ENCODE results near the gene SLC30A1. TPM values are rescaled to one million over a fixed set of nuclear protein-coding genes. Genes with fewer than 3 reads are reported as not detected.
A peak's percentile ranks its signal among the peaks of the same experiment; 100 is the strongest.

The SLC30A1 gene
- total and polyA plus RNA-seq, 2 of the 8 experiments (the other 6 are each of a cell fraction or from before 2014, with no cell fraction given): 4.5 to 14.0 TPM

DNA sequence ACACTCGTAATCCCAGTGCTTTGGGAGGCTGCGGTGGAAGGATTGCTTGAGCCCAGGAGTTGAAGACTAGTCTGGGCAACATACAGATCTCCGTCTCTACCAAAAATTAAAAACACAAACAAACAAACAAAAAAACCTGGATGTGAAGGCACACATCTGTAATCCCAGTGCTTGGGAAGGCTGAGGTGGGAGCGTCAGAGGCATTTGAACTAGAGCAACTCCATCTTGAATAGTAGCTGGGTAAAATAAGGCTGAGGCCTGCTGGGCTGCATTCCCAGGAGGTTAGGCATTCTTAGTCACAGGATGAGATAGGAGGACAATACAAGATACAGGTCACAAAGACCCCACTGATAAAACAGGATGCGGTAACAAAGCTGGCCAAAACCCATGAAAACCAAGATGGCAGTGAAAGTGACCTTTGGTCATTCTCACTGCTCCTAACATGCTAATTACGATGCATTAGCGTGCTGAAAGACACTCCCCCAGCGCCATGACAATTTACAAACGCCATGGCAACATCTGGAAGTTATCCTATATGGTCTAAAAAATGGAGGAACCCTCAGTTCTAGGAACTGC is 53.8 kb downstream of the SLC30A1 start:
- Histone ChIP-seq H3K4me3 (ENCODE audit: extremely low read depth in 1 of 4, insufficient read depth in 2 of 4, low read depth in 3 of 4, low read length in 4 of 4) (no peak overlapping the region), H3K79me2 (ENCODE audit: control insufficient read depth in 1 of 2, insufficient read depth in 2 of 2, low read length in 2 of 2) (no peaks in the 10 kb centered on the region), H2BK15ac (ENCODE audit: low read length) (no peak overlapping the region), H4K20me1 (replicated peaks in 1 of 2; ENCODE audit: control insufficient read depth in 1 of 2, insufficient read depth in 2 of 2, low read length in 2 of 2) (no peaks in the 10 kb centered on the region), H4K5ac (ENCODE audit: insufficient read length, low read depth, low read length) (no peak overlapping the region), H2BK5ac (ENCODE audit: low read depth, low read length) (no peak overlapping the region), H3K27me3 (replicated peaks in 1 of 4; ENCODE audit: control insufficient read depth in 3 of 4, extremely low read depth in 1 of 4, insufficient read depth in 3 of 4, low read length in 3 of 4) (no peaks in the 10 kb centered on the region; a peak in 1 of 7 replicates), H3K14ac (ENCODE audit: insufficient read length) (no peak overlapping the region), H4K8ac (ENCODE audit: extremely low read depth, insufficient read depth, low read length) (no peak overlapping the region), H3K23ac (ENCODE audit: insufficient read length) (no peak overlapping the region), H3K79me1 (ENCODE audit: low read depth, low read length) (no peaks in the 10 kb centered on the region), H3K4me2 (ENCODE audit: insufficient read depth in 1 of 2, low read depth in 2 of 2, low read length in 2 of 2) (no peak overlapping the region), H3K9ac (replicated peaks in 1 of 4; ENCODE audit: extremely low read depth in 1 of 4, low read depth in 3 of 4, low read length in 3 of 4) (no peak overlapping the region), H3K56ac (replicated peaks; ENCODE audit: insufficient read length, low read depth, low read length) (no peak overlapping the region), H2BK120ac (replicated peaks; ENCODE audit: low read depth, low read length) (no peak overlapping the region), H3K4me1 (replicated peaks in 1 of 4; ENCODE audit: control insufficient read depth in 3 of 4, insufficient read depth in 4 of 4, low read length in 3 of 4) (no peaks in the 10 kb centered on the region; a peak in 1 of 7 replicates), H4K91ac (replicated peaks; ENCODE audit: insufficient read length, low read length) (no peak overlapping the region), H3K36me3 (ENCODE audit: control insufficient read depth in 2 of 4, insufficient read depth in 4 of 4, low read length in 3 of 4) (no peaks in the 10 kb centered on the region), H2AK5ac (ENCODE audit: low read depth, low read length) (no peak overlapping the region), H3K23me2 (ENCODE audit: low read depth, low read length) (no peaks in the 10 kb centered on the region), H3K9me3 (ENCODE audit: insufficient read depth in 2 of 2, low read depth in 1 of 2, low read length in 1 of 2) (no peaks in the 10 kb centered on the region), H3K18ac (ENCODE audit: extremely low read depth, low read length) (no peak overlapping the region), H2BK12ac (ENCODE audit: low read depth, low read length) (no peak overlapping the region), H3K27ac (ENCODE audit: low read depth, low read length) (no peak overlapping the region), H3K4ac (replicated peaks; ENCODE audit: insufficient read length, low read depth, low read length) (no peak overlapping the region), H2BK20ac (ENCODE audit: low read length) (no peak overlapping the region), H2AFZ (ENCODE audit: low read length) (no peak overlapping the region)
- 96% methylated on average over 9 of the region's 9 CpGs; no CpG with 5 or more reads in 1 of the 2 experiments for WGBS, 2 experiments (ENCODE audit: extremely low coverage in 1 of 2, insufficient coverage in 1 of 2, insufficient read length in 1 of 2, insufficient replicate concordance in 2 of 2, low coverage in 1 of 2, low lambda C conversion rate in 2 of 2, missing lambda C conversion rate in 1 of 2)
- no peak for DNase-seq (ENCODE audit: low read depth in 1 of 2, low spot score in 2 of 2)
- CTCF ChIA-PET (ENCODE audit: partially characterized antibody): interaction anchor here (1.2 to 15.1 kb wide), 6 partner anchors 11 to 201 kb away, joined by 3 to 154 read pairs (median 11); no protein-coding TSS in a partner anchor
- POLR2A ChIA-PET (ENCODE audit: partially characterized antibody): no interaction called here
- no peak for FAIRE-seq
- TF ChIP-seq YY1 (IDR thresholded peaks at IDR 0.05; ENCODE audit: low read depth, low read length) (peak; percentile 40; the same call in 1 of the 2 replicates), CBX5 (IDR thresholded peaks at IDR 0.05; ENCODE audit: low read depth, low read length) (no peak), MAFK (IDR thresholded peaks at IDR 0.05; ENCODE audit: low read depth, low read length) (no peak), RFX5 (IDR thresholded peaks at IDR 0.05; ENCODE audit: borderline replicate concordance, low read depth, low read length) (no peak), RXRA (IDR thresholded peaks at IDR 0.05; ENCODE audit: insufficient read depth, low read depth, low read length) (no peak), CREB1 (IDR thresholded peaks at IDR 0.05) (no peak), BCL11A (IDR thresholded peaks at IDR 0.05; ENCODE audit: low read depth in 2 of 2, low read length in 2 of 2) (no peak)
- TF ChIP-seq, protein P1, sequence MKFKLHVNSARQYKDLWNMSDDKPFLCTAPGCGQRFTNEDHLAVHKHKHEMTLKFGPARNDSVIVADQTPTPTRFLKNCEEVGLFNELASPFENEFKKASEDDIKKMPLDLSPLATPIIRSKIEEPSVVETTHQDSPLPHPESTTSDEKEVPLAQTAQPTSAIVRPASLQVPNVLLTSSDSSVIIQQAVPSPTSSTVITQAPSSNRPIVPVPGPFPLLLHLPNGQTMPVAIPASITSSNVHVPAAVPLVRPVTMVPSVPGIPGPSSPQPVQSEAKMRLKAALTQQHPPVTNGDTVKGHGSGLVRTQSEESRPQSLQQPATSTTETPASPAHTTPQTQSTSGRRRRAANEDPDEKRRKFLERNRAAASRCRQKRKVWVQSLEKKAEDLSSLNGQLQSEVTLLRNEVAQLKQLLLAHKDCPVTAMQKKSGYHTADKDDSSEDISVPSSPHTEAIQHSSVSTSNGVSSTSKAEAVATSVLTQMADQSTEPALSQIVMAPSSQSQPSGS (IDR thresholded peaks at IDR 0.05; ENCODE audit: low read length): no peak
